Measurements from ENCODE around the gene DOCK4.

DOCK4 gene

DNA sequence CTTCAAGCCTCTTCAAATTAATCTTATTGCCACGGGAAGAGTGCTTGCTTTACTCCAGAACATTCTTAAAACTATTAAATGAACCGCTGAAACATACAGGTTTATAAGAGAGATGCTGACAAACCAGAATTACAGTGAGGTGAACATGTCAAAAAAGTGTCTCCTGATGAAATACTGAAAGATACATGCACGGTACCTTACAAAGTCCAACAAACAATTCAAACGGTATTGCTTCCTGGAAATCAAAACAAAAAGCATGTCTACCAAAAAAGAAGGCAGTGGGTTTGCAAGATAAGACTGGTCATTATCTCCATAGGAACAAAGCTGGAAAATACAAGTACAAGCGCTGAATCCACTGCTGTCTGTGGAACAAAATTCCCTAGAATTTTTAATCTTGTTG, 174.5 kb downstream of the DOCK4 start:
- H3K9me3 Mint-ChIP-seq = no peaks in the 10 kb centered on the region
- H3K4me1 Mint-ChIP-seq = no peaks in the 10 kb centered on the region
- no peaks in the 10 kb centered on the region for H3K27me3 Mint-ChIP-seq (ENCODE audit: low read depth)
- TF ChIP-seq, protein P1, sequence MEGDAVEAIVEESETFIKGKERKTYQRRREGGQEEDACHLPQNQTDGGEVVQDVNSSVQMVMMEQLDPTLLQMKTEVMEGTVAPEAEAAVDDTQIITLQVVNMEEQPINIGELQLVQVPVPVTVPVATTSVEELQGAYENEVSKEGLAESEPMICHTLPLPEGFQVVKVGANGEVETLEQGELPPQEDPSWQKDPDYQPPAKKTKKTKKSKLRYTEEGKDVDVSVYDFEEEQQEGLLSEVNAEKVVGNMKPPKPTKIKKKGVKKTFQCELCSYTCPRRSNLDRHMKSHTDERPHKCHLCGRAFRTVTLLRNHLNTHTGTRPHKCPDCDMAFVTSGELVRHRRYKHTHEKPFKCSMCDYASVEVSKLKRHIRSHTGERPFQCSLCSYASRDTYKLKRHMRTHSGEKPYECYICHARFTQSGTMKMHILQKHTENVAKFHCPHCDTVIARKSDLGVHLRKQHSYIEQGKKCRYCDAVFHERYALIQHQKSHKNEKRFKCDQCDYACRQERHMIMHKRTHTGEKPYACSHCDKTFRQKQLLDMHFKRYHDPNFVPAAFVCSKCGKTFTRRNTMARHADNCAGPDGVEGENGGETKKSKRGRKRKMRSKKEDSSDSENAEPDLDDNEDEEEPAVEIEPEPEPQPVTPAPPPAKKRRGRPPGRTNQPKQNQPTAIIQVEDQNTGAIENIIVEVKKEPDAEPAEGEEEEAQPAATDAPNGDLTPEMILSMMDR (IDR thresholded peaks at IDR 0.05; ENCODE audit: unreplicated experiment in 3 of 3) = no peak
- H3K36me3 Mint-ChIP-seq (ENCODE audit: low read depth) = no peaks in the 10 kb centered on the region
- H3K27ac Mint-ChIP-seq = no peak overlapping the region
- H3K4me3 Mint-ChIP-seq = no peak overlapping the region

DNA sequence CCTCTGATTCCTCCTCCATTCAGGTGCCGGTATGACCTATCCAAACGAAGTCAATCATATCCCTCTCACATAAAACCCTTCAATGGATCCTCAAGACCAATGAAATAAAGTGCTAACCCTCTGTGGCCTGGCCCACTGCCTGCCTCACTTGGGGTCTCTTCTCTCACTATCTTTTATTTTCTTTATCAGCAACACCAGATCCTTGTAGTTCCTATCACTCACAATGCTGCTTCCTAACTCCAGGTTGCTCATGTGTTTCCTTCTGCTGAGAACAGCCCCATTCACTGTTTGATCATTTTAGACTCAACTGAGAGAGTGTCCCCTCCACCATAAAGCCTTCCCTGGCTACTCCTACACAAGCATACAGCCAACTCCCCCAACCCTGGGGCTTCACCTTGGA, 180.6 kb downstream of the DOCK4 start:
- peaks cover 6% of the 10 kb centered on the region for H3K4me1 Mint-ChIP-seq

DNA sequence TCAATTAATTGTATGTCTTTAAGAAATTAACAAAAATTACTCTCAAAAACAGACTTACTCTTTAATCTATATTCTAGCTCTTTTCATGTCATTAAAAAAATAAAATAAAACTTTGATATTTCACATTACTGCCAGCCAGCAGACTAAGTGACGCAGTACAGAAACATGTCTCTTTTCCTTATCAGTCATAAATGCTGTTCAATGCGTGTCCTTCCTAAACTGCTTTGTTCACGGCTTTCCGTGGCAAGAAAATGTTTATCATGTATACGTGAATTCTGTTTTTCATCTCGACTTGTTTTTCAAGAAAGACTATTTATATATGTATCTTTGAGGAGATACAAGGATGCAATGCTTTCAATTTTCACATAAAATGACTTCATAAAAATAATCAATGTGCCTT, 182.4 kb downstream of the DOCK4 start:
- no peaks in the 10 kb centered on the region for H3K9me3 Mint-ChIP-seq
- no peak overlapping the region for H3K27ac Mint-ChIP-seq
- peaks cover 8% of the 10 kb centered on the region for H3K4me1 Mint-ChIP-seq
- H3K36me3 Mint-ChIP-seq (ENCODE audit: low read depth) = no peaks in the 10 kb centered on the region
- H3K27me3 Mint-ChIP-seq (ENCODE audit: low read depth) = peaks cover 6% of the 10 kb centered on the region
- TF ChIP-seq, protein P1 (IDR thresholded peaks at IDR 0.05; ENCODE audit: unreplicated experiment in 3 of 3) = no peak
- H3K4me3 Mint-ChIP-seq = no peak overlapping the region

More for the DNA sequence above, 180.6 kb downstream of the DOCK4 start:
- Mint-ChIP-seq H3K27ac (no peak overlapping the region), H3K36me3 (ENCODE audit: low read depth) (no peaks in the 10 kb centered on the region), H3K27me3 (ENCODE audit: low read depth) (peaks cover 6% of the 10 kb centered on the region), H3K4me3 (no peak overlapping the region), H3K9me3 (no peaks in the 10 kb centered on the region)
- TF ChIP-seq, protein P1 (IDR thresholded peaks at IDR 0.05; ENCODE audit: unreplicated experiment in 3 of 3) = no peak

DNA sequence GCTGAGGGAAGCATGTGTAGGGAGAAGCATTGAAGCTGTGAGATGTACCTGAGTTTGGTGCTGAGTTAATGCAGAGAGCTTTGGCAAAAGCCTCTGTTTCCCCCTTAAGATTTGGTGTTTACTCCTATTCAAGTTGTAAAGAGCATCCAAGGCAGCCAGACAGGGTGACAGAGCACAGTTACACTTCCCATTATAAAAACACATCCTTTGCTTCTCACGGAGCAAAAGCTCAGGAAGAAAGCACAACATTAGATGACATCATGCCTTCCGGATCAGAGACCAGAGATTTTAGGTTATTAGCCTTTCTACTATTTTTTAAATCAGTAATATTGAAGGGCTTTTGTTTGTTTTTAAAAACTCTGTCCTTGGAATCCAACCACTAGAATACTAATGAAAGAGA, 182.9 kb downstream of the DOCK4 start:
- TF ChIP-seq, protein P1 (IDR thresholded peaks at IDR 0.05; ENCODE audit: unreplicated experiment in 3 of 3) = no peak

DNA sequence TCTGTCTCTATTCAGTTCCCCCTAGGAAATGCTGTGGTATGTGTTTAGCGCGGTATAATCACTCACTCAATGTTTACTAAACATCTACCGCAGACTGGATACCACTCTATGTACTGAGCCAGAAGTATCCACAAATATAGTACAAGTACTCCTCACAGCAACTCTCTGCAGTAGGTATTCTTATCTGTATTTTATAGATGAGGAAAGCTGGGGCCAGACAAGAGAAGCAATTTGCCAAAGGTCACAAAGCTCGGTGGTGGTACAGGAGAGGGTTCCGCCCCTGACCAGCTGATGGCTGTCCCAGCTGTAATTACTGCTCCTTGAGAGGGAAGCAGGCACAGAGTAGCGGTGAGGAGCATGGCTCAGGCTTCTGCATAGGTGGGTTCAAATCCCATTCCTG, 184.1 kb downstream of the DOCK4 start:
- H3K27ac Mint-ChIP-seq = no peak overlapping the region
- no peaks in the 10 kb centered on the region for H3K9me3 Mint-ChIP-seq
- TF ChIP-seq, protein P1 (IDR thresholded peaks at IDR 0.05; ENCODE audit: unreplicated experiment in 3 of 3) = no peak
- H3K27me3 Mint-ChIP-seq (ENCODE audit: low read depth) = peaks cover 6% of the 10 kb centered on the region
- H3K36me3 Mint-ChIP-seq (ENCODE audit: low read depth) = no peaks in the 10 kb centered on the region
- no peak overlapping the region for H3K4me3 Mint-ChIP-seq
- H3K4me1 Mint-ChIP-seq = peaks cover 13% of the 10 kb centered on the region

More for the DNA sequence above, 182.9 kb downstream of the DOCK4 start:
- peaks cover 13% of the 10 kb centered on the region for H3K4me1 Mint-ChIP-seq
- H3K4me3 Mint-ChIP-seq = no peak overlapping the region
- H3K9me3 Mint-ChIP-seq = no peaks in the 10 kb centered on the region
- H3K27me3 Mint-ChIP-seq (ENCODE audit: low read depth) = peaks cover 6% of the 10 kb centered on the region
- no peaks in the 10 kb centered on the region for H3K36me3 Mint-ChIP-seq (ENCODE audit: low read depth)
- no peak overlapping the region for H3K27ac Mint-ChIP-seq

DNA sequence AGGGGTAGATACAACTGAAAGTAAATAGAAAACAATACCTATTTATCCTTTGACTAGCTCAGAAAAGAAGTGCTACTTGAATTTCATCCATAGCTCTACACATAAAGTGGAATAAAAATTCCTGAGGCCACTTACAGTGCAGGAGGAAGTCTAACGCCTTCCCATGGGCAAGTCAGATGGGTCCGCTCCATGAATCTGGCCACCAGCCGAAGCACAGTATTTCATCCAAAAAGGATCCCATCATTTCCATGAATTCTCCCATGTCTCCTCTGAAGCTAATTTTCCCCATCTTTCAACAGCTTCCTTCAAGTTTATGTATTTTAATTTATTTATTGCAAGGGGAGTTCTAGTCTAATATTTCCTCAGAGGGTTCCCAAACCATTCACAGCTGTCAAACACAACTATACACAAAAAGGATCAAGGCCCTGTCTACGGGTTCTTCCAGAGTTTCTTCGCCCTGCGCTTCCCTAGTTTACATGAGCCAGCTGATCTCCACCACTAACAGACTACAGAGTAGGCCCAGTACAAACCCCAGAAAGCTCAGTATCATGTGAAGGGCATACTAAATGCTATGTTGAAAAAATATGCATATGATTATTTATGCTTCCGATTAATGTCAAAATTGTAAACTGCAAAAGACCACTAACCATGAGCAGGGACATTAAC, 184.7 kb downstream of the DOCK4 start:
- Mint-ChIP-seq H3K36me3 (ENCODE audit: low read depth) (no peaks in the 10 kb centered on the region), H3K4me1 (peaks cover 13% of the 10 kb centered on the region), H3K9me3 (no peaks in the 10 kb centered on the region), H3K27ac (no peak overlapping the region), H3K27me3 (ENCODE audit: low read depth) (peaks cover 6% of the 10 kb centered on the region), H3K4me3 (no peak overlapping the region)
- TF ChIP-seq, protein P1 (IDR thresholded peaks at IDR 0.05; ENCODE audit: unreplicated experiment in 3 of 3) = no peak
